22Rv1 (cell line): ENCODE measurements around the gene NFKB1.
A peak's percentile ranks its signal among the peaks of the same experiment; 100 is the strongest.

Experiments
- CTCF ChIP-seq: fragments of 450-650 bp; IDR thresholded peaks from 2 replicates; pipeline ENCODE4 v1.5.1; 2017; ENCODE audit warnings: mild to moderate bottlenecking
- ZFX ChIP-seq: fragments of 450-650 bp; IDR thresholded peaks from 2 replicates; pipeline ENCODE4 v1.6.1; 2017; ENCODE audit warnings: antibody characterized with exemption, borderline replicate concordance

- TF ChIP-seq CTCF (peak; percentile 73), ZFX (no peak)
Measured at GRCh38 chr4:102620697-102621497, 119.7 kb downstream of the NFKB1 start.
